GM23338 (cell line): ENCODE results near the gene SFRP2. TPM values are rescaled to one million over a fixed set of nuclear protein-coding genes. Genes with fewer than 3 reads are reported as not detected.

Experiments
- ATAC-seq: fragments of 200-7000 bp; cut with Tn5 transposase; 3 replicates; pipeline ENCODE4 v1.9.1; 2020
- DNase-seq: peaks from one replicate; pipeline ENCODE4 v3.0.0-alpha.2; 2015; ENCODE audit warnings: low spot score
- H2AFZ ChIP-seq: fragments of 200-600 bp; sonication (generic); 2 replicates; pipeline ENCODE4 v1.8.0; 2016; ENCODE audit warnings: antibody characterized with exemption, mild to moderate bottlenecking, moderate library complexity
- H3F3A ChIP-seq: fragments of 200-600 bp; sonication (generic); replicated peaks from 2 replicates; pipeline ENCODE4 v1.8.0; 2017; ENCODE audit warnings: antibody characterized with exemption, mixed run types, low read depth
- H3K27ac ChIP-seq: fragments of 200-600 bp; sonication (generic); 2 replicates; pipeline ENCODE4 v1.6.1; 2016; ENCODE audit warnings: low read depth
- H3K27me3 ChIP-seq: fragments of 200-600 bp; sonication (generic); 2 replicates; pipeline ENCODE4 v1.8.0; 2016; ENCODE audit warnings: mild to moderate bottlenecking, mixed run types, moderate library complexity; ENCODE audit not compliant: insufficient read depth
- H3K36me3 ChIP-seq: fragments of 200-600 bp; sonication (generic); 2 replicates; pipeline ENCODE4 v1.8.0; 2016; ENCODE audit warnings: mild to moderate bottlenecking; ENCODE audit not compliant: insufficient read depth
- H3K4me1 ChIP-seq: fragments of 200-600 bp; sonication (generic); 2 replicates; pipeline ENCODE4 v1.8.0; 2016; ENCODE audit warnings: mild to moderate bottlenecking, moderate library complexity; ENCODE audit not compliant: insufficient read depth
- H3K4me2 ChIP-seq: fragments of 200-600 bp; sonication (generic); 2 replicates; pipeline ENCODE4 v1.7.1; 2017; ENCODE audit warnings: mixed run types
- H3K4me3 ChIP-seq: fragments of 200-600 bp; sonication (generic); 2 replicates; pipeline ENCODE4 v1.6.1; 2016; ENCODE audit warnings: mixed run types
- H3K79me2 ChIP-seq: fragments of 200-600 bp; sonication (generic); replicated peaks from 2 replicates; pipeline ENCODE4 v1.8.0; 2017; ENCODE audit warnings: mild to moderate bottlenecking; ENCODE audit not compliant: insufficient read depth
- H3K9me2 ChIP-seq: fragments of 200-600 bp; sonication (generic); 2 replicates; pipeline ENCODE4 v1.8.0; 2017; ENCODE audit not compliant: insufficient read depth
- H4K20me1 ChIP-seq: fragments of 200-600 bp; sonication (generic); replicated peaks from 2 replicates; pipeline ENCODE4 v1.8.0; 2017; ENCODE audit warnings: mild to moderate bottlenecking; ENCODE audit not compliant: insufficient read depth
- H3K27ac Mint-ChIP-seq: 2 replicates; pipeline ENCODE4 v1.8.0; 2020; ENCODE audit warnings: inconsistent platforms, mild to moderate bottlenecking, moderate library complexity, mixed read lengths
- H3K27me3 Mint-ChIP-seq: 3 replicates; pipeline ENCODE4 v1.8.0; 2022; ENCODE audit warnings: low read depth, mild to moderate bottlenecking, moderate library complexity, mixed read lengths, inconsistent platforms; ENCODE audit not compliant: insufficient read depth, poor library complexity
- H3K36me3 Mint-ChIP-seq: 3 replicates; pipeline ENCODE4 v1.8.0; 2021; ENCODE audit warnings: low read depth, mild to moderate bottlenecking, inconsistent platforms, moderate library complexity, mixed read lengths
- H3K4me1 Mint-ChIP-seq: 3 replicates; pipeline ENCODE4 v1.8.0; 2020; ENCODE audit warnings: mild to moderate bottlenecking, inconsistent platforms, mixed read lengths
- H3K4me3 Mint-ChIP-seq: 3 replicates; pipeline ENCODE4 v1.8.0; 2021; ENCODE audit warnings: moderate library complexity, mild to moderate bottlenecking, inconsistent platforms, mixed read lengths
- H3K9me3 Mint-ChIP-seq: 3 replicates; pipeline ENCODE4 v1.8.0; 2020; ENCODE audit warnings: moderate library complexity, mild to moderate bottlenecking, inconsistent platforms, mixed read lengths
- CREB1 ChIP-seq: fragments of 250-450 bp; sonication (Bioruptor Pico); IDR thresholded peaks from 2 replicates; pipeline ENCODE4 v1.5.0; 2020; ENCODE audit warnings: low read depth, mild to moderate bottlenecking, moderate library complexity
- EZH2 ChIP-seq: fragments of 200-600 bp; sonication (generic); IDR thresholded peaks from one replicate; pipeline ENCODE4 v1.8.0; 2017; ENCODE audit warnings: antibody characterized with exemption, mild to moderate bottlenecking, low read depth; ENCODE audit not compliant: unreplicated experiment
- EZH2phosphoT487 ChIP-seq: fragments of 200-600 bp; sonication (generic); IDR thresholded peaks from one replicate; pipeline ENCODE4 v1.8.1; 2018; ENCODE audit warnings: antibody characterized with exemption; ENCODE audit not compliant: unreplicated experiment
- JUNB ChIP-seq: IDR thresholded peaks from one replicate; pipeline ENCODE4 v1.6.1; 2016; ENCODE audit warnings: antibody characterized with exemption; ENCODE audit not compliant: unreplicated experiment
- NANOG ChIP-seq: IDR thresholded peaks from 2 replicates; pipeline ENCODE4 v1.6.1; 2016; ENCODE audit warnings: antibody characterized with exemption, borderline replicate concordance
- POLR2AphosphoS5 ChIP-seq: IDR thresholded peaks from 2 replicates; pipeline ENCODE4 v1.6.1; 2016; ENCODE audit warnings: antibody characterized with exemption, low read depth
- STAT1 ChIP-seq: IDR thresholded peaks from one replicate; pipeline ENCODE4 v1.6.1; 2016; ENCODE audit warnings: antibody characterized with exemption; ENCODE audit not compliant: unreplicated experiment
- ZNF114 ChIP-seq: fragments of 250-450 bp; sonication (Bioruptor Pico); IDR thresholded peaks from 2 replicates; pipeline ENCODE4 v1.5.0; 2020; ENCODE audit warnings: mild to moderate bottlenecking, moderate library complexity
- ZNF331 ChIP-seq: fragments of 250-450 bp; sonication (Bioruptor Pico); IDR thresholded peaks from 2 replicates; pipeline ENCODE4 v1.5.0; 2020; ENCODE audit warnings: low read depth, mild to moderate bottlenecking, moderate library complexity
- polyA plus RNA-seq: library from polyadenylated mRNA; unstranded; fragments of >200 nt; fragmentation: Nextera tagmentation; extraction: Ambion mirVana; gene quantifications from 2 replicates; pipeline ENCODE4 v1.2.1, GENCODE V29; 2016
- total RNA-seq: library from RNA; depleted of rRNA; stranded (reverse); fragments of >200 nt; shearing (Covaris generic); gene quantifications from 2 replicates; pipeline ENCODE4 v1.2.3, GENCODE V29; 2014
- TF ChIP-seq, protein P1 (sequence below), 2 experiments: fragments of 200-600 bp in 1 of 2; sonication (generic) in 1 of 2; conservative IDR thresholded peaks; 2 replicates each; pipeline versions ENCODE4 v1.5.1 to v1.6.1; 2016 to 2017; ENCODE audit warnings: antibody characterized with exemption in 2 of 2, low read depth in 2 of 2, mild to moderate bottlenecking in 2 of 2, moderate library complexity in 1 of 2
- TF ChIP-seq, protein P2 (sequence below): IDR thresholded peaks from one replicate; pipeline ENCODE4 v1.6.1; 2018; ENCODE audit warnings: antibody characterized with exemption; ENCODE audit not compliant: unreplicated experiment
- TF ChIP-seq, protein P3 (sequence below): IDR thresholded peaks from 2 replicates; pipeline ENCODE4 v1.6.1; 2016; ENCODE audit warnings: antibody characterized with exemption

The SFRP2 gene
- total and polyA plus RNA-seq, 2 experiments from 2014 or later: 219 to 286 TPM

DNA sequence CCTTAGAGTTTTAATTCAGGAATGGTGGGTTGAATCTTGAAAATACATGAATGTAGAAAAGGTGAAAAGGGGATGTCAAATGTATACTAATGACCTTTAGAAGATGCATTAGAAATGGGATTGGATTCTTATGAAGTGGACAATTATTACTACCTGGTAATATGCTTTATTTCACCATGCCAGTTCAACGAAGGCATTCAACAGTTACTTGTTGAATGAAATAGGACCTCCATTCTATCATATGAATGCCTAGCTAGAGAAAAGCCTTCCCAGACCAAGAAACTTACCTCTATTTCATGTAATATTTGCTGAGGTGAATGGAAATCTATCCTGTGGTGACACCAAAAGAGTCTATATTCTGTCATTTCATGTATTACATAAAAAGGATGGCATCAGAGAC lies 34.6 kb upstream of the SFRP2 start (continued):
- TF ChIP-seq, protein P1, sequence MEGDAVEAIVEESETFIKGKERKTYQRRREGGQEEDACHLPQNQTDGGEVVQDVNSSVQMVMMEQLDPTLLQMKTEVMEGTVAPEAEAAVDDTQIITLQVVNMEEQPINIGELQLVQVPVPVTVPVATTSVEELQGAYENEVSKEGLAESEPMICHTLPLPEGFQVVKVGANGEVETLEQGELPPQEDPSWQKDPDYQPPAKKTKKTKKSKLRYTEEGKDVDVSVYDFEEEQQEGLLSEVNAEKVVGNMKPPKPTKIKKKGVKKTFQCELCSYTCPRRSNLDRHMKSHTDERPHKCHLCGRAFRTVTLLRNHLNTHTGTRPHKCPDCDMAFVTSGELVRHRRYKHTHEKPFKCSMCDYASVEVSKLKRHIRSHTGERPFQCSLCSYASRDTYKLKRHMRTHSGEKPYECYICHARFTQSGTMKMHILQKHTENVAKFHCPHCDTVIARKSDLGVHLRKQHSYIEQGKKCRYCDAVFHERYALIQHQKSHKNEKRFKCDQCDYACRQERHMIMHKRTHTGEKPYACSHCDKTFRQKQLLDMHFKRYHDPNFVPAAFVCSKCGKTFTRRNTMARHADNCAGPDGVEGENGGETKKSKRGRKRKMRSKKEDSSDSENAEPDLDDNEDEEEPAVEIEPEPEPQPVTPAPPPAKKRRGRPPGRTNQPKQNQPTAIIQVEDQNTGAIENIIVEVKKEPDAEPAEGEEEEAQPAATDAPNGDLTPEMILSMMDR (conservative IDR thresholded peaks at IDR 0.05; ENCODE audit: low read depth in 2 of 2): no peak
- TF ChIP-seq NANOG: no peak
- no peak for TF ChIP-seq POLR2AphosphoS5
- no peak for TF ChIP-seq ZNF114 (CRISPR knock-in tag)
- no peak for TF ChIP-seq ZNF331 (CRISPR knock-in tag)
- TF ChIP-seq, protein P2, sequence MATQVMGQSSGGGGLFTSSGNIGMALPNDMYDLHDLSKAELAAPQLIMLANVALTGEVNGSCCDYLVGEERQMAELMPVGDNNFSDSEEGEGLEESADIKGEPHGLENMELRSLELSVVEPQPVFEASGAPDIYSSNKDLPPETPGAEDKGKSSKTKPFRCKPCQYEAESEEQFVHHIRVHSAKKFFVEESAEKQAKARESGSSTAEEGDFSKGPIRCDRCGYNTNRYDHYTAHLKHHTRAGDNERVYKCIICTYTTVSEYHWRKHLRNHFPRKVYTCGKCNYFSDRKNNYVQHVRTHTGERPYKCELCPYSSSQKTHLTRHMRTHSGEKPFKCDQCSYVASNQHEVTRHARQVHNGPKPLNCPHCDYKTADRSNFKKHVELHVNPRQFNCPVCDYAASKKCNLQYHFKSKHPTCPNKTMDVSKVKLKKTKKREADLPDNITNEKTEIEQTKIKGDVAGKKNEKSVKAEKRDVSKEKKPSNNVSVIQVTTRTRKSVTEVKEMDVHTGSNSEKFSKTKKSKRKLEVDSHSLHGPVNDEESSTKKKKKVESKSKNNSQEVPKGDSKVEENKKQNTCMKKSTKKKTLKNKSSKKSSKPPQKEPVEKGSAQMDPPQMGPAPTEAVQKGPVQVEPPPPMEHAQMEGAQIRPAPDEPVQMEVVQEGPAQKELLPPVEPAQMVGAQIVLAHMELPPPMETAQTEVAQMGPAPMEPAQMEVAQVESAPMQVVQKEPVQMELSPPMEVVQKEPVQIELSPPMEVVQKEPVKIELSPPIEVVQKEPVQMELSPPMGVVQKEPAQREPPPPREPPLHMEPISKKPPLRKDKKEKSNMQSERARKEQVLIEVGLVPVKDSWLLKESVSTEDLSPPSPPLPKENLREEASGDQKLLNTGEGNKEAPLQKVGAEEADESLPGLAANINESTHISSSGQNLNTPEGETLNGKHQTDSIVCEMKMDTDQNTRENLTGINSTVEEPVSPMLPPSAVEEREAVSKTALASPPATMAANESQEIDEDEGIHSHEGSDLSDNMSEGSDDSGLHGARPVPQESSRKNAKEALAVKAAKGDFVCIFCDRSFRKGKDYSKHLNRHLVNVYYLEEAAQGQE: no peak
- no peak for TF ChIP-seq EZH2
- no peak for TF ChIP-seq EZH2phosphoT487
- TF ChIP-seq CREB1 (CRISPR knock-in tag): no peak
- TF ChIP-seq STAT1: no peak
- no peak for TF ChIP-seq JUNB

DNA sequence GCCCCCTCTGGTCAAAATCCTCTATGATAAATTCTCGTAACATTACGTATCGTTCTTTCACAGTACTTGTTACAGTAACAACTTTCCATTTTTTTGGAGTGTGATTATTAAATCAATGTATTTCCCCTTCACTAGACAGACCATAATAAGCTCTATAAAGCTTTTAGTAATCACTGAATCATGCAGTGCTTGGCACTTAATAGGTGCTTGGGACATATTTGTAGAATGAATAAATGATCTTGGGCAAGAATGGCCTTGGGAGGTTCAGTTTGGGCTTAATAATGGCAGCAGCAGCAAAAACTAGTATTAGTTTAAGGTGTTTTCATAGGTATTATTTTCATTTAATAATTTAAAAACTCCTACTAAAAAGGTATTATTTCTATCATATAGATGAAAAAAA lies 33.4 kb upstream of the SFRP2 start:
- Histone ChIP-seq H2AFZ (no peak overlapping the region), H3K4me3 (no peak overlapping the region), H3K4me1 (no peaks in the 10 kb centered on the region), H3K27ac (no peak overlapping the region), H3K4me2 (no peak overlapping the region), H3K9me2 (0 out of 2 replicates have a peak, but pooled peaks cover 3% of the 10 kb centered on the region), H3K79me2 (no peaks in the 10 kb centered on the region), H3K36me3 (no peaks in the 10 kb centered on the region), H4K20me1 (no peaks in the 10 kb centered on the region), H3F3A (no peaks in the 10 kb centered on the region), H3K27me3 (no peaks in the 10 kb centered on the region)
- DNase-seq (no peak), ATAC-seq (no peak)
- H3K27me3 Mint-ChIP-seq: no peaks in the 10 kb centered on the region
- no peak overlapping the region for H3K27ac Mint-ChIP-seq
- TF ChIP-seq, protein P2: no peak
- TF ChIP-seq EZH2: no peak
- TF ChIP-seq, protein P1 (conservative IDR thresholded peaks at IDR 0.05; ENCODE audit: low read depth in 2 of 2): no peak
- TF ChIP-seq EZH2phosphoT487: no peak
- TF ChIP-seq CREB1 (CRISPR knock-in tag): no peak
- no peak for TF ChIP-seq STAT1
- TF ChIP-seq, protein P3, sequence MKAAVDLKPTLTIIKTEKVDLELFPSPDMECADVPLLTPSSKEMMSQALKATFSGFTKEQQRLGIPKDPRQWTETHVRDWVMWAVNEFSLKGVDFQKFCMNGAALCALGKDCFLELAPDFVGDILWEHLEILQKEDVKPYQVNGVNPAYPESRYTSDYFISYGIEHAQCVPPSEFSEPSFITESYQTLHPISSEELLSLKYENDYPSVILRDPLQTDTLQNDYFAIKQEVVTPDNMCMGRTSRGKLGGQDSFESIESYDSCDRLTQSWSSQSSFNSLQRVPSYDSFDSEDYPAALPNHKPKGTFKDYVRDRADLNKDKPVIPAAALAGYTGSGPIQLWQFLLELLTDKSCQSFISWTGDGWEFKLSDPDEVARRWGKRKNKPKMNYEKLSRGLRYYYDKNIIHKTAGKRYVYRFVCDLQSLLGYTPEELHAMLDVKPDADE: no peak
- no peak for TF ChIP-seq ZNF331 (CRISPR knock-in tag)
- TF ChIP-seq JUNB: no peak
- peaks cover 17% of the 10 kb centered on the region for H3K9me3 Mint-ChIP-seq
- no peak overlapping the region for H3K4me3 Mint-ChIP-seq
- no peaks in the 10 kb centered on the region; the same call in 2 of the 3 replicates for H3K4me1 Mint-ChIP-seq
- peaks cover 22% of the 10 kb centered on the region for H3K36me3 Mint-ChIP-seq
